Activated gamma-delta T cell (primary cell): ENCODE measurements around the gene XAB2.
"Not testable (repeated sequence)": the region's sequence is repeated elsewhere in the genome, so short reads cannot be mapped to it uniquely, and the experiment has no call there.

Experiments used
- DNase-seq: peaks from one replicate; lab custom pipeline; 2025; lab: John Stamatoyannopoulos, UW

XAB2 gene

GRCh38 chr19:7648265-7649014 lies 19.1 kb upstream of the XAB2 start:
- no peak for DNase-seq

- no peak for DNase-seq
These were observed 17.8 kb upstream of the XAB2 start for GRCh38 chr19:7647156-7647555.

- DNase-seq, result no peak
These were observed 17.0 kb upstream of the XAB2 start for GRCh38 chr19:7646426-7646700.

GRCh38 chr19:7645656-7646425 lies 16.5 kb upstream of the XAB2 start:
- no peak for DNase-seq

- DNase-seq, result no peak
These were observed 15.8 kb upstream of the XAB2 start for GRCh38 chr19:7645163-7645562.

- DNase-seq, result no peak
These were observed 15.2 kb upstream of the XAB2 start for GRCh38 chr19:7644550-7644877.

GRCh38 chr19:7643629-7644549 lies 14.5 kb upstream of the XAB2 start:
- DNase-seq, result not testable (repeated sequence)

GRCh38 chr19:7643031-7643415 lies 13.7 kb upstream of the XAB2 start:
- DNase-seq, result no peak

GRCh38 chr19:7642295-7643030 lies 13.1 kb upstream of the XAB2 start:
- DNase-seq, result no peak

GRCh38 chr19:7641290-7642276 lies 12.2 kb upstream of the XAB2 start:
- DNase-seq, result no peak

GRCh38 chr19:7640803-7641202 lies 11.5 kb upstream of the XAB2 start:
- no peak for DNase-seq

GRCh38 chr19:7639863-7640348 lies 10.6 kb upstream of the XAB2 start:
- DNase-seq, result no peak

GRCh38 chr19:7638802-7639465 lies 9.6 kb upstream of the XAB2 start:
- DNase-seq, result no peak

- DNase-seq, result no peak
These were observed 8.3 kb upstream of the XAB2 start for GRCh38 chr19:7637374-7638256.

- DNase-seq, result peak; percentile 87
These were observed 7.5 kb upstream of the XAB2 start, which contains the start of gene STXBP2 for GRCh38 chr19:7636691-7637373. TSS of gene STXBP2 (plus strand) at chr19:7637110. CDS start at chr19:7637150, 40 bp downstream.

GRCh38 chr19:7636317-7636690 lies 7.0 kb upstream of the XAB2 start:
- DNase-seq, result no peak

- no peak for DNase-seq
These were observed 6.3 kb upstream of the XAB2 start for GRCh38 chr19:7635670-7636069.

- no peak for DNase-seq
These were observed 4.4 kb upstream of the XAB2 start, which contains the start of gene PCP2 for GRCh38 chr19:7633698-7634097. TSS of gene PCP2 (minus strand) at chr19:7633719. CDS start at chr19:7633457, 262 bp downstream.
